ELF-1 (cell line): ENCODE data around the gene PAPSS1.
A peak's percentile ranks its signal among the peaks of the same experiment; 100 is the strongest.
"Not testable (repeated sequence)": the region's sequence is repeated elsewhere in the genome, so short reads cannot be mapped to it uniquely, and the experiment has no call there.

Experiments used
- DNase-seq: peaks from one replicate; pipeline ENCODE4 v3.0.0-alpha.2; 2016; ENCODE audit warnings: low read depth, low spot score

PAPSS1 gene

DNA sequence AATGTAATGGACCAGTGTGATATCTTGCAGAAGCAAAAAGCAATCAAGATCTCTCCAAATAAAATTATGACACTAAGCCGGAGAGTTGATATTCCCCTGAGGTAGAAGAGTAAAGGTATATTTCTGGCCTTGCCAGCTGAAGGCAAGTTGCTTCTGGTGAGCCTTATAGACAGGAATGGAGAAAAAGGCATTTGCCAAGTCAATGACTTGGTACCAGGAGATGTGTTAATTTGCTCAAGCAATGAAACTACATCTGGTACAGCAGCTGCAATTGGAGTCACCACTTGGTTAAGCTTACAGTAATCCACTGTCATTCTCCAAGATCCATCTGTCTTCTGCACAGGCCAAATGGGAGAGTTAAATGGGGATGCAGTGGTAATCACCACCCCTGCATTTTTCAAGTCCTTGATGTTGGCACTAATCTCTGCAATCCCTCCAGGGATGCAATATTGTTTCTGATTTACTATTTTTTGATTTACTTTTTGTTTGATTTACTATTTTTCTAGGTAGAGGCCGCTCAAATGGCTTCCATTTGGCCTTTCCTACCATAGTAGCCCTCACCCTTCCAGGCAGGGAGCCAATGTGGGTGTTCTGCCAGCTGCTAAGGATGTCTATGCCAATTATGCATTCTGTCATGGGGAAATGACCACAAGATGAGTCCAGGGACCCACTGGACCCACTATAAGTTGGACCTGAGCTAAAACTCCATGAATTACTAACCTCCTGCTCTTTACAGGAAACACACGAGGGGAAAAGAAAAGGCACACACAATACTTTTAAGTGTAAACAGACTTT is 6.3 kb upstream of the PAPSS1 start:
- DNase-seq = not testable (repeated sequence)

DNA sequence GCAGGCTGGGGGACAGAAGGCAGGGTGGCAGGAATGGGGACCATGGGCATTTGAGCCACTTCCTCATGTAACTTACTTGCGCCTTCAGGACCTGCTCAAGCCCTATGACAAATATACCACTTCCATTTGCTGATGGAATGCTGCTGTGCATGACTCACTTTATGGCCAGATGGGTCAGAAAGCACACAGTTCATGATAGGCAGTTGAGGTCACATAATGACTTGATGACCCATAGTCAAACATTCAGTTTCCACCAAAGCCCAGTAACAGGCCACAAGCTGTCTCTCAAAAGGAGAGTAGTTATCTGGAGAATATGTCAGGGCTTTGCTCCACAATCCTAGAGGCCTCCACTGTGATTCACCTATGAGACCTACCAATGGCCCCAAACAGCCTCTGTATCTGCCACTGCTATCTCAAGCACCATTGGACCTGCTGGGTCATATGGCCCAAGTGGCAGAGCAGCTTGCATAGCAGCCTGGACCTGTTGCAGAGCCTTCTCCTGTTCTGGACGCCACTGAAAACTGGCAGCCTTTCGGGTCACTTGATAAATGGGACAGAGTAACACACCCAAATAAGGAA is 5.3 kb upstream of the PAPSS1 start:
- no peak for DNase-seq

GRCh38 chr4:107723331-107723730 is 3.3 kb upstream of the PAPSS1 start:
- not testable (repeated sequence) for DNase-seq

DNA sequence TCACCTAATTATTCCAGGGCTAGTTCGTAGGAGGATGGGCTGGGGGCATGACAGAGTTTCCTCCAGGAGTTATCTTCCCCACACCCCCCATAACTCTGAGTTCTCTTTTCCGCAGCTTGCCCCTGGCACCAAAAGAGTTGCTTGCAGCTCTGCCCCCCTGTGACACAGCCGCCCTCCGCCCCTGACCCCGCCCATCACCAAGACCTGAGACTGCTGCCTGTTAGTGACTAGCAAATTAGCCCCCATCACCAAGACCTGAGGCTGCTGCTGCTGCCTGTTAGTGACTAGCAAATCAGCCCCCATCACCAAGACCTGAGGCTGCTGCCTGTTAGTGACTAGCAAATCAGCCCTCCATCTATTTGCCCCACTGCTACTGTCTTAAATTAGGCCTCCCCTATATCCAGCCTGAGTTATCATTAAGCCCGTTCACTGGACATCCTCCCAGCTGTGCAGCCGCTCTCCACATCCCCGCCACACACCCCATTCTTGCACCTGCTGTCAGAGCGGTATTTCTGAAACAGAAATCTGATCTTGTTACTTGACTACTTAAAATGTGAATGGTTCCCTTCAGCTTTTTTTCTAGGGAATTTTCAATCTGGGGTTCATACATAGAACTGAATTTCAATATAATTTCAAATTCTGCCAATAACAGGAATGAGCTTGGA is 1.5 kb upstream of the PAPSS1 start:
- DNase-seq = peak; percentile 52

- DNase-seq = no peak
These were observed 670 bp downstream of the PAPSS1 start for GRCh38 chr4:107719207-107719921.

GRCh38 chr4:107718351-107718965 is 1.6 kb downstream of the PAPSS1 start:
- DNase-seq = no peak

- DNase-seq = no peak
These were observed 5.8 kb downstream of the PAPSS1 start for GRCh38 chr4:107714256-107714655.

GRCh38 chr4:107712236-107712635 is 7.8 kb downstream of the PAPSS1 start:
- DNase-seq = no peak

- no peak for DNase-seq
These were observed 8.2 kb downstream of the PAPSS1 start for GRCh38 chr4:107711831-107712230.

DNA sequence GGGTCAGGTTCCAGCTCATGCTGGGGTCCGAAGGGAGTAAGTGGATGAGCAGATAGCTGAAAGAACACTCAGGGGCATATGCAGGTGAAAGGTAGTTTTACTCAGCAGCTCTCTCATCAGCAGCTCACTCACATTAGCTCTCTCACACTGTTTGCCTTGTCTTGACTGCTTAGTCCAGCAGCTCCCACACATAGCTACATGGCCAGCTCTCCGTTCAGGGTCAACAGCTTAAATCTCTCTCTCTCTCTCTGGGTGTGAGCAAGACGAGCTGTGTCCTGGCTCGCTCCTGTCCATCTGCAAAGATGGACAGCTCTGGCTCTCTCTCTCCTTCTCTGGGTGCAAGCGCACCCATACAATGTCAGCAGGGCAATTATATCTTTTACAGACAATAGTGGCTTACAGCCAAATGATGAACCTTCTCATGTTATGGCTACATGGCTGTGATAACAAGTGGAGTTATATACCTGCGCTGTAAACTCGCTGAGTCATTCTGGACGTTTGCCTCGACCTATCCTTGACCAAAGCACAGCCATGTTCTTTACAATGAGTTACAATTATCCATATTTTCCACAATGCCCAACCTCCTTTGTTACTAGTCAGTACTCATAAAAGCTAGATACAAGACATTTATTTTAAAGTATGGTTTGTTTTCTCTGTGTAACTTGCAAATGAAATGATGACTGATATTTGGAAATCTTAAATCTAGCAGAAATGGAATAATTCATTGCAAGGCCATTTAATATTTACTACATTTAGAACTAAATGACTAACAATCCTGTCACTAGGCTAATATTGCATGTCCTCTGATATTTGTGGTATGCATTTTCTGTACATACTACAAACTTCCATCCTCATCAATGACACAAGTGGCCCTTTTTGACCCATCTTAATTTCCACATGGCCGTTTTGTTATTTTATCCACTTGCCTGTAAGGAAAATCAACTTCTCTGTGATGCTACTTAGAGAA is 9.3 kb downstream of the PAPSS1 start:
- no peak for DNase-seq

DNA sequence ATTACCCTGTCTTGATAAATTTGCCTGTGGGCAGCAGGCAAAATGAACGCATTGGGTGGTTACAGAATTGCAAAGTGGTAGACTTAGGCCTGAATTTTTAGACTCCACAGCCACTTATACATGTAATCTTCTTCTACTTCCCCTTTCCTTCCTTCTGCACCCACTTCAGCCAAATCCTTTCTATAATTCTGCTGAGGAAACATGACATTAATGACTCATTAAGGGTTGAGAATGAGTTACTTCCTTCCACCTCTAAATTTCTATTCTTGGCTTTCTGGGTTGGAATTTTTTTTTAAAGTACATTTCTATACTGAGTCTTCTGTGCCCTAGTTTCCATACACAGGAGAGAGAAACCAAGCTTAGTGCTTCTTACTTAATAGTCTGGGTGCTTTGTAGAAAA is 10.1 kb downstream of the PAPSS1 start:
- no peak for DNase-seq

DNA sequence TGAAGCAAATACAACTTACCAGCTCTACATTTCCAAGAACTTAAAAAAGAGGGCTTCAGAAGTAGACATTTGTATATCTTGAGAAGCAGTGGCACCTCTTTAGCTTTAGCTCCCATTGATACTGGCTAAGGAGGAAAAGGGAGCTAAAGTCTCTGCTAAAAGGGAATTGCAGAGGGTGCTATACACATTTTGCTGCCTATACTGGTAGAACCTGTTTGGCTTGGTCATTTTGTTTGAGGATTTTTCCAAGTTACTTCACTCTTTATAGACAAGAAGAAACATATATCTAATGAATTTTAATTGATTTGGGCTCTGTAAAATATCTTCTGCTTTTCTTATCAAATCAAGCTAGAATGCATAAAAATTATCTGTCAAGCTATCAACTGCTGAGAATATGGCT is 11.8 kb downstream of the PAPSS1 start:
- DNase-seq = no peak

GRCh38 chr4:107705742-107706556 is 14.1 kb downstream of the PAPSS1 start:
- no peak for DNase-seq

DNA sequence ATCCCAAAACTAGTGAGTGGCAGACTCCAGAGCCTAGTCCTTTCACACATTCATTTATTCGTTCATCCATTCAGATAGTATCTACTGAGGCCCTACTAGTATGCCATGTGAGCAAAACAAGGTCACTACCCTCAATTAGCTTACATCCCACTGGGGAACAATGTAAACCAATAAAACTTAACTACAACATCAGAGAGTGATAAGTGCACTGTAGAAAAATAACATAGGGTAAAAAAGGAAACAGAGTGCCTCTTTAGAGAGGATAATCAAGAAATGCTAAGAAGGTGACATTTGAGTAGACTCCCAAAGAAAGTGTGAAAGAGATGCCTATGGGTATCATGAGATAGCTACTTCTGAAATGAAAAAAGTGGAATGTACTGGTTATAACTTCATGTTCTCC is 18.5 kb downstream of the PAPSS1 start:
- no peak for DNase-seq

DNA sequence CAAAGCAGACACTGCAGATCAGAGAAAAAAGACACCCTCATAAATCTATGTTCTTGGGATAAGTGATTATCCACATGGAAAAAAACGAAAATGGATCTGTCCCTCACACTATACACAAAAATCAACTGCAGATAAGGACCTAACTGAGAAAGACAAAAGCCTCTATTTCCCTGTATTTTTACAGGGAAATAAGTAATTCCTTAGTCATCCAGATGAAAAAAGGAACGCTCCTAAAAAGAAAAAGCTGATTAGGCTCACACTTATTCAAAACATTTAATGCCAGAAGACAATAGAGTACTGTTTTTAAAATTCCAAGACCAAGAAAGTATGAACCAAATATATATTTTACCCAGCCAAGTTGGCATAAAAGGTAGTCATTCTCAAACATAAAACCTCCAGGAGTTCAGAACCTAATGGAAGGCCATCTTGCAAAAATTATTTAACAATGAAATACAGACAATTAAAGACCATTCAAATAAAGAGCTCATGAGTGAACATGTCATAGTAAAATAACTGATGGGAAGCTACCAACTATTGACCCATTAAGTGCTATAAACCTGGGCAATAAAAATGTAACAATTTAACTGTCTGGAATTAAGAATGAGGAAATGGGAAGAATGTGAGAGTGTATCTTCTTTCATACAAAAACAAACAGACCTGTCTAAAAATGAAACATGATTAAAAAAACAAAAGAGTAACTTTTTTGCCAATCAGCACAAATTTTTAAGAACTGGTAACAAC is 20.4 kb downstream of the PAPSS1 start:
- DNase-seq = no peak

- not testable (repeated sequence) for DNase-seq
These were observed 23.8 kb downstream of the PAPSS1 start for GRCh38 chr4:107696187-107696586.

GRCh38 chr4:107693132-107693531 is 26.9 kb downstream of the PAPSS1 start:
- DNase-seq = no peak

GRCh38 chr4:107692202-107692601 is 27.8 kb downstream of the PAPSS1 start:
- no peak for DNase-seq

DNA sequence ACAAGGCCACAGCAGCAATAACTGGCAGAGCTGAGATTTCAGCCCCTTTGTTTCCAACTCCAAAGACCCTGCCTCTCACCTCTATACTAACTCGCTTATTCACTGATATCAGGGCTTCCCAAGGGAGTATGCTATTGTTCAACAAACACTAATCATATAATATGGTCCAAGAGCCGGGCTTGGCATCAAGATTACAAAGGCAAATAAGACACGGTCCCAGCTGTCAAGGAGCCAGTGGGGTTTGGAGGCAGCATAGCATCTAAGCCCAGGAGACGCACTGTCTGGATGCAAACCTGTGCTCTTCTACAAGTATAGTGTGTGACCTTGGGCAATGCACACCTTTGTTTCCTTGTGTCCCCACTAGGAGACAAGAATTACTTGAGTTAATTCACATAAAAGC is 28.7 kb downstream of the PAPSS1 start:
- DNase-seq = no peak
